Endothelial cell of umbilical vein (primary cell): ENCODE results near the gene DNAJC18. TPM values are rescaled to one million over a fixed set of nuclear protein-coding genes. Genes with fewer than 3 reads are reported as not detected.
A peak's percentile ranks its signal among the peaks of the same experiment; 100 is the strongest.

ENCODE experiments used
- BruUV-seq: library from RNA; stranded (reverse); fragments of 400-500 nt; replicated peaks from 2 replicates; lab custom pipeline; 2021; lab: Mats Ljungman, UMichigan
- CTCF ChIA-PET: fragments of 300-600, 350-600 bp; sonication (Branson Sonifier 250); formaldehyde crosslinking; loops from one replicate; lab custom pipeline; 2021; ENCODE audit warnings: antibody characterized with exemption, inconsistent platforms; lab: Charles Lee
- POLR2A ChIA-PET: fragments of 300-600, 350-600 bp; sonication (Branson Sonifier 250); formaldehyde crosslinking; loops from one replicate; lab custom pipeline; 2021; ENCODE audit warnings: antibody characterized with exemption, inconsistent platforms; lab: Charles Lee
- DNase-seq: peaks from one replicate; pipeline ENCODE4 v3.0.0-alpha.2; 2011; ENCODE audit warnings: low read depth, low spot score
- FAIRE-seq: peaks from 2 replicates; lab custom pipeline; 2011; peaks lifted over from hg19 to GRCh38; lab: Jason Lieb, UNC
- H2AFZ ChIP-seq: 2 replicates; pipeline ENCODE4 v1.6.0; 2012; ENCODE audit warnings: low read depth, low read length, control low read depth, inconsistent platforms
- H3K27ac ChIP-seq: 2 replicates; pipeline ENCODE4 v1.5.1; 2011; ENCODE audit warnings: low read depth, mild to moderate bottlenecking, control low read depth, low read length, moderate library complexity; ENCODE audit not compliant: insufficient read depth
- H3K27me3 ChIP-seq, 2 experiments: 2 replicates each; pipeline versions ENCODE4 v1.6.0 to v1.6.1; 2011; ENCODE audit warnings: low read length in 2 of 2, mixed read lengths in 1 of 2; ENCODE audit not compliant: control insufficient read depth in 2 of 2, insufficient read depth in 2 of 2
- H3K36me3 ChIP-seq, 2 experiments: 2 replicates in 1 of 2; 3 replicates in 1 of 2; pipeline ENCODE4 v1.5.1; 2011; ENCODE audit warnings: low read length in 2 of 2, mild to moderate bottlenecking in 1 of 2, moderate library complexity in 1 of 2; ENCODE audit not compliant: control insufficient read depth in 2 of 2, insufficient read depth in 2 of 2; ENCODE audit errors: extremely low read depth in 1 of 2
- H3K4me1 ChIP-seq: 3 replicates; pipeline ENCODE4 v1.5.1; 2011; ENCODE audit warnings: mild to moderate bottlenecking, low read length; ENCODE audit not compliant: control insufficient read depth, insufficient read depth; ENCODE audit errors: extremely low read depth
- H3K4me2 ChIP-seq: 2 replicates; pipeline ENCODE4 v1.6.1; 2011; ENCODE audit warnings: low read length, control low read depth, mixed read lengths; ENCODE audit not compliant: insufficient read depth
- H3K4me3 ChIP-seq, 3 experiments: fragments of 200-600 bp in 1 of 3; sonication (generic), shearing (Covaris generic) in 1 of 3; replicated peaks in 1 of 3; 2 replicates each; pipeline ENCODE4 v1.5.1; 2011 to 2016; ENCODE audit warnings: control low read depth in 3 of 3, low read length in 3 of 3, mild to moderate bottlenecking in 2 of 3, inconsistent platforms in 1 of 3, low read depth in 1 of 3, moderate library complexity in 1 of 3; ENCODE audit not compliant: insufficient read depth in 1 of 3
- H3K79me2 ChIP-seq: 2 replicates; pipeline ENCODE4 v1.6.0; 2012; ENCODE audit warnings: low read length, inconsistent platforms; ENCODE audit not compliant: control insufficient read depth, insufficient read depth
- H3K9ac ChIP-seq: replicated peaks from 2 replicates; pipeline ENCODE3; 2011; ENCODE audit warnings: low read length, control low read depth; ENCODE audit not compliant: insufficient read depth; ENCODE audit errors: extremely low read depth
- H3K9me1 ChIP-seq: replicated peaks from 3 replicates; pipeline ENCODE4 v1.6.0; 2011; ENCODE audit warnings: mild to moderate bottlenecking, low read length; ENCODE audit not compliant: control insufficient read depth, insufficient read depth; ENCODE audit errors: extremely low read depth
- H3K9me3 ChIP-seq: replicated peaks from 2 replicates; pipeline ENCODE4 v1.5.1; 2012; ENCODE audit warnings: low read length, inconsistent platforms; ENCODE audit not compliant: control insufficient read depth, insufficient read depth
- H4K20me1 ChIP-seq: replicated peaks from 2 replicates; pipeline ENCODE3; 2011; ENCODE audit warnings: mild to moderate bottlenecking, low read length; ENCODE audit not compliant: control insufficient read depth, insufficient read depth; ENCODE audit errors: extremely low read depth
- EZH2 ChIP-seq: IDR thresholded peaks from 2 replicates; pipeline ENCODE4 v1.6.1; 2012; ENCODE audit warnings: borderline replicate concordance, low read depth, mild to moderate bottlenecking, moderate library complexity, low read length, inconsistent platforms; ENCODE audit not compliant: severe bottlenecking
- FOS ChIP-seq: IDR thresholded peaks from 2 replicates; pipeline ENCODE4 v1.6.1; 2011; ENCODE audit warnings: mild to moderate bottlenecking, low read length, moderate library complexity, borderline replicate concordance; ENCODE audit not compliant: insufficient read depth
- GATA2 ChIP-seq: IDR thresholded peaks from 2 replicates; pipeline ENCODE4 v1.7.0; 2011; ENCODE audit warnings: low read depth, mild to moderate bottlenecking, moderate library complexity, mixed read lengths, low read length; ENCODE audit not compliant: insufficient read length, insufficient read depth
- JUN ChIP-seq: IDR thresholded peaks from 2 replicates; pipeline ENCODE4 v1.6.1; 2011; ENCODE audit warnings: borderline replicate concordance, low read depth; ENCODE audit not compliant: insufficient read length, insufficient read depth
- MYC ChIP-seq: IDR thresholded peaks from one replicate; pipeline ENCODE4 v1.6.1; 2011; ENCODE audit warnings: mild to moderate bottlenecking, low read depth, low read length
- POLR2A ChIP-seq: IDR thresholded peaks from 2 replicates; pipeline ENCODE4 v1.6.1; 2012; ENCODE audit warnings: low read depth, mild to moderate bottlenecking, control low read depth, low read length
- POLR2AphosphoS5 ChIP-seq: IDR thresholded peaks from 2 replicates; pipeline ENCODE4 v1.6.1; 2012; ENCODE audit warnings: low read depth, mild to moderate bottlenecking, control low read depth, low read length, moderate library complexity; ENCODE audit not compliant: insufficient read depth
- dilution Hi-C: fragments of 300-500 bp; cut with MboI; formaldehyde crosslinking; loops from one replicate; pipeline ENCODE4 v1.15.0; 2019; ENCODE audit warnings: low sequenced_read_pairs; ENCODE audit not compliant: extremely low pct_ligation_motif_present
- intact Hi-C: fragments of 100-400 bp; cut with micrococcal nuclease; formaldehyde crosslinking; loops from one replicate; pipeline ENCODE4 v1.10.0; 2022
- polyA plus RNA-seq, 4 experiments: library from polyadenylated mRNA; depleted of rRNA in 3 of 4; stranded (reverse) in 3 of 4; unstranded in 1 of 4; fragments of >200 nt; gene quantifications; 2 replicates each; pipeline versions ENCODE4 v1.2.1 to v1.2.3, GENCODE V29; 2011 to 2012; ENCODE audit warnings: missing spikeins in 1 of 4
- total RNA-seq: library from RNA; stranded (reverse); gene quantifications from 2 replicates; pipeline ENCODE4 v1.2.3, GENCODE V29; 2021
- TF ChIP-seq, protein P1 (sequence below), 2 donors: IDR thresholded peaks; 1 replicate in 1 of 2; 2 replicates in 1 of 2; pipeline ENCODE4 v1.5.1; 2011; ENCODE audit warnings: low read length in 2 of 2, mild to moderate bottlenecking in 2 of 2, moderate library complexity in 2 of 2, control low read depth in 1 of 2, inconsistent platforms in 1 of 2, low read depth in 1 of 2; ENCODE audit not compliant: insufficient read depth in 1 of 2; ENCODE audit errors: extremely low read depth in 1 of 2
- TF ChIP-seq, protein P2 (sequence below): IDR thresholded peaks from 2 replicates; pipeline ENCODE4 v1.6.1; 2011; ENCODE audit not compliant: insufficient read depth, insufficient read length

Gene DNAJC18
- total and polyA plus RNA-seq, 2 donors (not counting 3 experiments of a cell fraction or from before 2014, with no cell fraction given) = 23.2 to 52.6 TPM

GRCh38 chr5:139413963-139414362, 25.4 kb downstream of the DNAJC18 start:
- H4K20me1 ChIP-seq = no peaks in the 10 kb centered on the region
- no peaks in the 10 kb centered on the region for H3K9me1 ChIP-seq
- intact Hi-C loops = no loop called here
- dilution Hi-C loops = loop anchor here (10.0 kb wide), 1 partner anchor 111 kb away; no protein-coding TSS in a partner anchor
- TF ChIP-seq MYC = no peak
- TF ChIP-seq EZH2 = no peak
- TF ChIP-seq, protein P1, sequence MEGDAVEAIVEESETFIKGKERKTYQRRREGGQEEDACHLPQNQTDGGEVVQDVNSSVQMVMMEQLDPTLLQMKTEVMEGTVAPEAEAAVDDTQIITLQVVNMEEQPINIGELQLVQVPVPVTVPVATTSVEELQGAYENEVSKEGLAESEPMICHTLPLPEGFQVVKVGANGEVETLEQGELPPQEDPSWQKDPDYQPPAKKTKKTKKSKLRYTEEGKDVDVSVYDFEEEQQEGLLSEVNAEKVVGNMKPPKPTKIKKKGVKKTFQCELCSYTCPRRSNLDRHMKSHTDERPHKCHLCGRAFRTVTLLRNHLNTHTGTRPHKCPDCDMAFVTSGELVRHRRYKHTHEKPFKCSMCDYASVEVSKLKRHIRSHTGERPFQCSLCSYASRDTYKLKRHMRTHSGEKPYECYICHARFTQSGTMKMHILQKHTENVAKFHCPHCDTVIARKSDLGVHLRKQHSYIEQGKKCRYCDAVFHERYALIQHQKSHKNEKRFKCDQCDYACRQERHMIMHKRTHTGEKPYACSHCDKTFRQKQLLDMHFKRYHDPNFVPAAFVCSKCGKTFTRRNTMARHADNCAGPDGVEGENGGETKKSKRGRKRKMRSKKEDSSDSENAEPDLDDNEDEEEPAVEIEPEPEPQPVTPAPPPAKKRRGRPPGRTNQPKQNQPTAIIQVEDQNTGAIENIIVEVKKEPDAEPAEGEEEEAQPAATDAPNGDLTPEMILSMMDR (IDR thresholded peaks at IDR 0.05; ENCODE audit: extremely low read depth in 1 of 2, insufficient read depth in 1 of 2, low read depth in 1 of 2, low read length in 2 of 2) = no peak
- no peak for TF ChIP-seq FOS
- no peak for TF ChIP-seq POLR2A
- no peak for TF ChIP-seq POLR2AphosphoS5
- TF ChIP-seq JUN = no peak
- no peak for TF ChIP-seq GATA2
- TF ChIP-seq, protein P2, sequence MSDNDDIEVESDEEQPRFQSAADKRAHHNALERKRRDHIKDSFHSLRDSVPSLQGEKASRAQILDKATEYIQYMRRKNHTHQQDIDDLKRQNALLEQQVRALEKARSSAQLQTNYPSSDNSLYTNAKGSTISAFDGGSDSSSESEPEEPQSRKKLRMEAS = no peak
- no peaks in the 10 kb centered on the region for H3K9me3 ChIP-seq
- no peak overlapping the region for H3K4me3 ChIP-seq
- no peak overlapping the region for H3K4me2 ChIP-seq
- H3K4me1 ChIP-seq = peaks cover 14% of the 10 kb centered on the region
- no peak overlapping the region for H3K9ac ChIP-seq
- POLR2A ChIA-PET = no interaction called here
- H3K27me3 ChIP-seq = no peaks in the 10 kb centered on the region
- no peaks in the 10 kb centered on the region for H3K79me2 ChIP-seq
- CTCF ChIA-PET = interaction anchor here (1.1 kb wide), 1 partner anchor 9 kb away, joined by 3 read pairs; no protein-coding TSS in a partner anchor
- BruUV-seq = no TSS peak
- DNase-seq = no peak
- H2AFZ ChIP-seq = no peak overlapping the region
- H3K27ac ChIP-seq = no peak overlapping the region
- peak; percentile 24 for FAIRE-seq
- H3K36me3 ChIP-seq = peaks cover 2 to 10% of the 10 kb centered on the region in 2 experiments
